A549 treated with Mapracorat at 1 μM for 4 hours (cell line): ENCODE data around the gene MYBPHL. TPM values are rescaled to one million over a fixed set of nuclear protein-coding genes. Genes with fewer than 3 reads are reported as not detected.

Source experiments
- total RNA-seq: library from RNA; stranded (reverse); fragments of 200-300 nt; extraction: Qiagen RNA extraction; gene quantifications from 5 replicates; pipeline ENCODE4 v1.2.3, GENCODE V29; 2022

MYBPHL gene
- 0.25 TPM in 1 of 5 replicates, not detected in the others for total RNA-seq

DNA sequence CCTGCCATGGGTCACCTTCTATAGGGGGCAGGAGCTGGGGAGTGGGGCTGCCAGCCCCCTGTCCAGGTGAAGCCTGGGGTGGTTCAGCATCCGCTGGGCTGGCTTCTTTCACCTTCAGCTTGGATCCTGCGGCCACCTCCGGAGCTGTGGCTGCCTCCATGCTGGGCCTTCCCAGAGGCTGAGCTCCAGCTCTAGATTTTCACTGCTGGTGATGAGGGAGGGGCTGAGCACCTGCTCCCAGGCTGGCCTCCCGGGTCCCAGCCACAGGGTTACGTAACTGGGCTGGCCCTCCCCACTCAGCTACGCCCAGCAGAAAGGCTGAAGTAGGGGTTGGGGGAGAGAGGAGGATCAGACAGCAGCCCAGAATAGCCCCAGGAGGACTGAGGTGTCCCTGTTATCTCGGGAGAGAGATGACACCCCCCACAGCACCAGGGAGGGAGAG, at the start of gene MYBPHL:
TSS of gene MYBPHL (minus strand) at position 180 of the 442 bp plus-strand sequence. CDS start at position 160, 20 bp downstream.

DNA sequence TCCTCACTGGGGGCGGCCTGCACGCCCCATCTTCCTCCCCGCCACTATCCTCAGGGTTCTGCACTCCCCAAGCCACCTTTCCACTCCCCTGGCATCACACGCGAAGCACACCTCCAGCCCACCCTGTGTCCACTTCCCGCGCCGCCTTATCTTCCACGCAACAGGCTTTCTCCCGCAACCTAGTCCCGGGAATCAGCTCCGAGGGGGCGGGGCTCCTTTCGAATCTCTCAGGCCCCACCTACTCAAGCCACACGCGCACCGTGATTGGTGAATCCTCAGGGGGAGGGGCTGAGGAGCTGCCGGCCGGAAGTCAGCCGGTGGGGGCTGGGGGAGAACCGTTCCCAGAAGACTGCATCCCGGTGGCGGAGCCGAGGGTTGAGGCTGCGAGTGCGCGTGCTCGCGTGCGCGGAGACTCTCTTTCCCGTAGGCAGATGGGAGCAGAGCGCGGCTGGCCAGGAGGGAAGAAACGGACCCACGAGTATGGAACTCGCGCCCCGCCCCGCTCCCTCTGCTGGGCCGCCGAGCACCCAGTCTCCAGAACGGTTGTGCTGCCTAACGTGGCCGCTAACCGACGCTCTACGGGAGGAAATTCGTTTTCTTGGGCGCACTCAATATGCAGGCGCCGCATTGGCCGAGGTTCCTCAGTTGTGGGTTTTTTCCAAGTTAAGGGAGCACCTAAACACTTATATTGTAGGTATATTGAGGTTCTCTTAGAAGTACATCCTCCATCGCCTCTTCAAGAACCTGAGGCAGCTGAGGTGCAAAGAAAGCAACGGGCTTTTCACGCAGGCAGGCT, 23.7 kb downstream of the MYBPHL start, which contains the start of gene PSRC1:
TSS of gene PSRC1 (minus strand) at position 194 of the 796 bp plus-strand sequence.

GRCh38 chr1:109248797-109249629, 57.8 kb downstream of the MYBPHL start, which contains the start of gene CELSR2:
TSS of gene CELSR2 (plus strand) at chr1:109249539. CDS start at chr1:109250080, 541 bp downstream.

Other genes starting within 250 kb of the MYBPHL start
- gene TAF13, start 231.0 kb downstream of the MYBPHL start, total RNA-seq = 24.8 to 31.8 TPM (median 26.3 TPM) in 5 replicates
- 7.8 to 10.8 TPM (median 8.1 TPM) in 5 replicates for gene TMEM167B, start 216.2 kb downstream of the MYBPHL start, total RNA-seq
- 0.34 to 0.63 TPM (median 0.55 TPM) in 5 replicates for gene ELAPOR1, start 192.9 kb downstream of the MYBPHL start, total RNA-seq
- 87.3 to 99.1 TPM (median 90.1 TPM) in 5 replicates for gene SARS1, start 93.1 kb downstream of the MYBPHL start, total RNA-seq
- gene CELSR2, start 57.5 kb downstream of the MYBPHL start, total RNA-seq = 3.3 to 5.5 TPM (median 5.1 TPM) in 5 replicates
- 16.3 to 25.3 TPM (median 22.6 TPM) in 5 replicates for gene PSRC1, start 23.9 kb downstream of the MYBPHL start, total RNA-seq
- gene SORT1, start 90.9 kb upstream of the MYBPHL start, total RNA-seq = 3.4 to 4.6 TPM (median 4.3 TPM) in 5 replicates
- 100 to 117 TPM (median 108 TPM) in 5 replicates for gene PSMA5, start 119.4 kb upstream of the MYBPHL start, total RNA-seq
- 0.06 to 0.13 TPM (median 0.10 TPM) in 4 of 5 replicates, not detected in the other for gene SYPL2, start 159.5 kb upstream of the MYBPHL start, total RNA-seq
- gene ATXN7L2, start 176.9 kb upstream of the MYBPHL start, total RNA-seq = 1.9 to 2.8 TPM (median 2.3 TPM) in 5 replicates
- 4.0 to 5.0 TPM (median 4.4 TPM) in 5 replicates for gene CYB561D1, start 187.1 kb upstream of the MYBPHL start, total RNA-seq
- 1.0 to 1.4 TPM (median 1.3 TPM) in 5 replicates for gene AMIGO1, start 202.7 kb upstream of the MYBPHL start, total RNA-seq
- gene GPR61, start 232.9 kb upstream of the MYBPHL start, total RNA-seq = not detected in 5 replicates
- gene GNAI3, start 241.6 kb upstream of the MYBPHL start, total RNA-seq = 4.7 to 5.5 TPM (median 5.2 TPM) in 5 replicates